GM18909 (cell line): ENCODE results near the gene RPS8.
A peak's percentile ranks its signal among the peaks of the same experiment; 100 is the strongest.
"Not testable (repeated sequence)": the region's sequence is repeated elsewhere in the genome, so short reads cannot be mapped to it uniquely, and the experiment has no call there.

Source experiments
- ATAC-seq: cut with Tn5 transposase; IDR thresholded peaks from one replicate; pipeline ENCODE4 v1.9.1; 2021; ENCODE audit warnings: mild to moderate bottlenecking; ENCODE audit not compliant: unreplicated experiment, poor library complexity

Gene RPS8

GRCh38 chr1:44801491-44802305 is 26.4 kb downstream of the RPS8 start:
- ATAC-seq = no peak

DNA sequence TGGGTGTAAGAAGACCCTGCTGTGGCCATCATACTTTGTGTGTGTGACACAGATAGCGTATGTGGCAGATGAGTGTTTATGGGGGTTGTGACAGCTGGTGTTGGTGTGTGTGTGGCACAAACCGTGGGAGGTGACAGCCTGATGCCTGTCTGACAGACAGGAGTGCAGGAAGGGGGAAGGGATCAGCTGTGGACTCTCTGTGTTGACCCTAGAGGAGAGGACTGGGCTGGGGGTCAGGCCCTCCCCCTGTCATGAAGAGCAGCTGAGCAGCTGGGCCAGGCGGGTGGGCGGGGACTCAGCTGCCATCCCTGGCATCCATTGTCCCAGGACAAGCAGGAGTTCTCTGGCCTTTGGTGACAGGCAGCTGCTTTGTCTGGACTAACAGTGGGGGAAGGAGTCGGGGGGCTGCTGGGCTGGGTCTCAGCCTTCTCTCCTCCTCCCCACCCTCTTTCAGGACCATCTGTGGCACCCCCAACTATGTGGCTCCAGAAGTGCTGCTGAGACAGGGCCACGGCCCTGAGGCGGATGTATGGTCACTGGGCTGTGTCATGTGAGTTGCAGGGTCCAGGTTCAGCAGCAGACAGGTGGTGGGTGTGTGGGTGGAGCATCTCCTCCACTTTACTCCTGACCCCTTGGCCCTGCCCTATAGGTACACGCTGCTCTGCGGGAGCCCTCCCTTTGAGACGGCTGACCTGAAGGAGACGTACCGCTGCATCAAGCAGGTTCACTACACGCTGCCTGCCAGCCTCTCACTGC is 27.1 kb downstream of the RPS8 start:
- no peak for ATAC-seq

DNA sequence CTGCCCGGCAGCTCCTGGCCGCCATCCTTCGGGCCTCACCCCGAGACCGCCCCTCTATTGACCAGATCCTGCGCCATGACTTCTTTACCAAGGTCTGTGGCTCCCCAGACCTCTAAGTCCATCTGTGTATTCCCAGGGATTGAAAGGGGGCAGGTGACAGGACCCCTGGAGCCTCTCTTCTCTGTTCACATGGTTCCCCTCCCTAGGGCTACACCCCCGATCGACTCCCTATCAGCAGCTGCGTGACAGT is 27.6 kb downstream of the RPS8 start:
- no peak for ATAC-seq

DNA sequence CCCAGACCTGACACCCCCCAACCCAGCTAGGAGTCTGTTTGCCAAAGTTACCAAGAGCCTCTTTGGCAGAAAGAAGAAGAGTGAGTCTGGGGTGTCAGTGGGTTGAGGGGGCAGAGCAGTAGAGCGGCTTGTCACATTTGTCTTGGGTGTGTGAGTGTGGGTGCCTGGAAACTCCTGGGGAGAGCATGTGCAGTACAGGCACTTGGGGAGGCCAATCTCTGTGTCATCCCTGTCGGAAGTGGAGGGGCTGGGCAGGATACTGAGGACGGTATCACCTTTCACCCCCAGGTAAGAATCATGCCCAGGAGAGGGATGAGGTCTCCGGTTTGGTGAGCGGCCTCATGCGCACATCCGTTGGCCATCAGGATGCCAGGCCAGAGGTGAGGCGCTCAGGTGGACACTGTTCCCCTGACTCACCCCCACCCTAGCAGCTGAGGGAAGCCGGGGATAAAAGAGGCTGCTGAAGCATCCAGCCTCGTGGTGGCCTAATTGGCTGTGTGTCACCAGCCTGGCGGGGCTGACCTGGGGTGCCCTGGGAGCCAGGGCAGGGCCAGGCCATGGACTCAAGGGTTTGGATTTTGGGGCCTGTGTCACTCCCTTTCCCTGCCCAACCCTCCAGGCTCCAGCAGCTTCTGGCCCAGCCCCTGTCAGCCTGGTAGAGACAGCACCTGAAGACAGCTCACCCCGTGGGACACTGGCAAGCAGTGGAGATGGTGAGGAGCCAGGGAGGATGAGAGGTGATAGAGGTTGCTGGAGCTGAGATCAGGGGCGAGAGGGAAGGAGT is 28.2 kb downstream of the RPS8 start:
- no peak for ATAC-seq

DNA sequence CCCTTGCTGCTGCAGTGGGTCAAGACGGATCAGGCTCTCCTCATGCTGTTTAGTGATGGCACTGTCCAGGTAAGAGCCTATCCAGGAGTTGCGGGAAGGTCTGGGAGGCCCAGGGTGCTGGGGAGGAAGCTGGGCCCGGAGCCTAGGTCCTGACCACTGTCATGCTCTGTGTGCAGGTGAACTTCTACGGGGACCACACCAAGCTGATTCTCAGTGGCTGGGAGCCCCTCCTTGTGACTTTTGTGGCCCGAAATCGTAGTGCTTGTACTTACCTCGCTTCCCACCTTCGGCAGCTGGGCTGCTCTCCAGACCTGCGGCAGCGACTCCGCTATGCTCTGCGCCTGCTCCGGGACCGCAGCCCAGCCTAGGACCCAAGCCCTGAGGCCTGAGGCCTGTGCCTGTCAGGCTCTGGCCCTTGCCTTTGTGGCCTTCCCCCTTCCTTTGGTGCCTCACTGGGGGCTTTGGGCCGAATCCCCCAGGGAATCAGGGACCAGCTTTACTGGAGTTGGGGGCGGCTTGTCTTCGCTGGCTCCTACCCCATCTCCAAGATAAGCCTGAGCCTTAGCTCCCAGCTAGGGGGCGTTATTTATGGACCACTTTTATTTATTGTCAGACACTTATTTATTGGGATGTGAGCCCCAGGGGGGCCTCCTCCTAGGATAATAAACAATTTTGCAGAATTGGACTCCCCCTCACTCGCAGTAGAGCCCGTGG is 30.1 kb downstream of the RPS8 start:
- no peak for ATAC-seq

GRCh38 chr1:44806025-44806703 is 30.8 kb downstream of the RPS8 start:
- ATAC-seq = no peak

DNA sequence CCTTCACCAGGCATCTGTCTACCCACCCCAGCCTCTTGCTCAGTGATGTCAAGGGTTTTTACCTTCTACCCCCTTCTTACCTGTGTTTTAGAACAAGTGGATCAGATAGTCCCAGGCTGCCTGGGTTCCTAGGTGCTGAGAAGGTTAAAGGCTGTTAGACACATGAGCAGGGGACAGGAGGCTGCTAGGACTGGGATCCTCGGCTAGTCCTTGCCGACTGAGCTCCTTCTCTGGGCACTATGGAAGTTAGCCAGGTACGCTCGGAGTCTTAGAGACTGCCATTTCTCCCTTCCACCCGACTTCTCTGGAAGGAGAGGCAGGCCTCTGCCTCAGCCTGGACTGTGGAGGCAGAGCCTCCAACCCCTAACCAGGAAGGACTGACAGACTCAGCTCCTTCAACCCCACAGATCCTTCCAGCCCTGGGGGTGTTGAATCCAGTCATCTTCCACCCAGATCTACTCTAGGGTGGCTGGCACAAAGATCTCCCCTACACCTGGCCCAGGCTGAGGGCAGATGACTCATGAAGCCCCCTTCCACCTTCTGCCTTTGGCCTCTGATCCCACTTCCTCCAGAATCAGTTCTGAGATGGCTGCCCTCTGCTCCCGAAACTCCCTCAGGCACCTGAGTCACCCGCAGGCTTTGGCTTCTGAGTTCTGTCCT is 31.5 kb downstream of the RPS8 start, which contains the start of gene DYNLT4:
TSS of gene DYNLT4 (minus strand) at position 648 of the 660 bp plus-strand sequence. CDS start 683 bp downstream, outside the sequence.
- no peak for ATAC-seq

DNA sequence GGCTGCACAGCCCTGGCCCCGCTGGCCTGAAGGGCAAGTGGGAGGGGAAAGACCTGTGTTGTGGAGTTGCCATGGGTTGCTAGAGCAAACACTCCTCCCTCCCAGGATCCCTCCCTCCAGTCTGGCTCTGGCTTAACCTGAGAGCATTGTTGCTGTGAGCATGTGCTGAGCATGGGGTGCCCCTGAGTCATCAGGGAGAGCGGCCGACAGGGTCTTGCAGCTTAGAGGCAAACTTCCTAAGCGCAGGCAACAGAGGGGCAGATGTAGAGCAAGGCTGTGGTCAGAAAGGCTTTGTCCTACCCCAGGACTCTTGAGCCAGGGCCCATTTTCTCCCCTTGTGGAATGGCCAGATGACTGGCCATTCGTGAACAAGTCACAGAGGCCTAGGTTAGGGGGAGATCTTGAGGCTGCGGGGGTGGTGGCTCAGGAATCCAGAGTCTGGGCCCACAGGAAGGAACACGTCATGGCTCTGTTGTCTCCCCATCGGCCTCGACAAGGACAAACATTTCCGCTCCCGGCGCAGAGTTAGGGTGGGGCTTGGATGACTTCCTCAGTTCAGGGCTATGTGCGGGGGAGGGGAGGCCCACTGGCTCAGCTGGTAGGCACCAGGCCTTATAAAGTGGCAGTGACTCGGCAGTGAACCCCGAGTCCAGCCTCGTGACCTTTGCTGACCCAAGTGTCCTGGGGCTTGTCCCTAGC is 32.2 kb downstream of the RPS8 start:
- peak; percentile 40 for ATAC-seq

- peak; percentile 34 for ATAC-seq
Measured at GRCh38 chr1:44808063-44808937, 33.0 kb downstream of the RPS8 start, which contains the start of gene BTBD19. Gene BTBD19, plus strand, starts transcription at chr1:44808523. Its CDS starts 298 bp downstream, at chr1:44808821.

DNA sequence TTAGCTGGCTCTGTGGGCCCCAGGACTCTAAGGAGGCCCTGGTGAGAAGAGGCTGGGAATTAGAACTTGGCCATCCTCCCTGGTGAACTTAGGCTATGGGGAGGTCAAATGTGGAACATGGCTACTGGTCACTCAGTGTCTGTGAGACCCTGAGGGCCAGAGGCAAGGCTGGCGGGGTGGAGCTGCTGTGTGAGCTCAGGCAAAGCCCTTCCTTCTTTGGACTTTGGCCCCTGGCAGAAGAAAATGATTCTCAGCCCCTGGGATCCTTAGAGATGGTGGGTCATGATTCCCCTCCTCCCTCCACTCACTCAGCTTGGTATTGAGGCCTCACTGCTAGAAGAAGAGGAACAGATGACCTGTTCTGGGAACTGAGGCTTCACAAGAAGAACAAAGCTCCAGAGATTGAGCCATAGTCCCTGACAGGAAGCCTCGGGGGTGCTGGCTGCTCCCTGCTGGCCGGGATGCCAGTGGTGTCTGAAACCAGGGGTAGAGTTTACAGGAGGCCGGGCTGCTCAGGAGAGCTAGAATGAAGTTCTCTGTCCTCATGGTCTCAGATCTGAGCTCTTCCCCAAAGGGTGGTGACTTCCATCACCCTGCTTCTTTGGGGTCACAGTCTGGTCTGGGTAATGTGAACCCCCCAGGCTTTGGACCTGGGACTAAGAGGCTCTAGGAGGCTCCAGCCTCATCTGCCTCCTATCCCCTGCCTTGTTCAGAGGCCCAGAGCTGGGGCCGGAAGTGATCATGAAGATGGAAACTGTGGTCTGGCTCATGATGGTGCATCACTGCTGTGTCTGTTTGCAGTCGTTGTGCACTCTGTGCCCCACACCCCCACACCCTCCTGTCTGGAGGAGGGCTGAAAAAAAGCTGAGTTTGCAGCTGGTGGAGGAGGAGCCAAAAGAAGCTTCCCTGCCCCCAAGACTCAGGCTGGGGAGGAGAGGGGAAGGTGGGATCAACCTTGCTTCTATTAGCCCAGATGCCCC is 33.9 kb downstream of the RPS8 start:
- peak; percentile 50 for ATAC-seq

DNA sequence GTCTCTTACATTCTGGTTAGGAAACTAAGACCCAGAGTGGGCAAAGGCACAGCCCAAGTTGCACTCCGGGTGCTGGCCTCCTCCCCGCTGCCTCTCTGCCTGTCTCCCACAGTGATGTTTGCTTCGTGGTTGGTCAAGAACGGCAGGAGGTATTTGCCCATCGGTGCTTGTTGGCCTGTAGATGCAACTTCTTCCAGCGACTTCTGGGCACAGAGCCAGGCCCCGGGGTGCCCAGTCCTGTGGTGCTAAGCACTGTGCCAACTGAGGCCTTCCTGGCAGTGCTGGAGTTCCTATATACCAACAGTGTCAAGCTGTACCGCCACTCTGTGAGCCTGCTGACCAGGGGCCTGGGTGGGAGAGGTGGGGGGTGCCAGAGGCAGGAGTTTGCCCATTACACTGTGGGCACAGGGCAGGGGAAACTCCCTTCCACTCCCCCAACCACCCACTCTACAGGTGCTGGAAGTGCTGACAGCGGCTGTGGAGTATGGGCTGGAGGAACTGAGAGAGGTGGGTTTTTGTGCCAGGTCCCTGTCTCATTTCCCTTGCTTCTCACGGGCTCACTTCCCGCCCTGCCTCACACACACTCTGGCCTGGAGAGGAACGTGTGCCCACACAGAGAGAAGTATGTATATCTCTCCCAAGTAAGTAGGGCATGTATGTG is 34.9 kb downstream of the RPS8 start:
- ATAC-seq = no peak

DNA sequence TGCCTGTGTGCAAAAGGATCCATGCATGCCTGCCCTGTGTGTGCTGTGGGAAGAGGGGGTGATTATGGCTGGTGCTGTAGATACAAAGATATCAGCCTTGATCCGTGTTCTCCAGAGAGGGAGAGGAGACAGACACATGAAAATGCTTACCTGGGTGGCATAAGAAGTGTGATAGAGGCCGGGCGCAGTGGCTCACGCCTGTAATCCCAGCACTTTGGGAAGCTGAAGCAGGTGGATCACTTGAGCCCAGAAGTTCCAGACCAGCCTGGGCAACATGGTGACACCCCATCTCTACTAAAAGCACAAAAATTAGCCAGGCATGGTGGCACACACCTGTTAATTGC is 35.4 kb downstream of the RPS8 start:
- not testable (repeated sequence) for ATAC-seq

DNA sequence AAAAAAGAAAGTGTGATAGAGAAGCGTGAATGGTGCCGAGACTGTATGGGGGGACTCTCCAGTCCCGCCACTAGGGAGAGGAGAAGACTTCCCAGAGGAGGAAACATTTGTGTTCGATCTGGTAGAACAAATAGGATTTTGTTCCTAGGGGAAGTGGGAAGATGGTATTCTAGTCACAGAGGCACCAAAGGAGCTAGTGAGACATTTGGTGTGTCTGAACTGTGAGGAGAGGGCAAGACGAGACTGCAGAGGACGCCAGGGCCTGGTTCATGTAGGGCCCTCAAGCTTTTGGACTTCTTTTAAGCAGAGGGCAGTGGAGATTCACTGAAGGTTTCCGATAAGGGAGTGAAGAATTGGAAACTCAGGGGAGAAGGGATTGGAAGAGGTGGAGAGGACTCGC is 35.9 kb downstream of the RPS8 start:
- no peak for ATAC-seq

DNA sequence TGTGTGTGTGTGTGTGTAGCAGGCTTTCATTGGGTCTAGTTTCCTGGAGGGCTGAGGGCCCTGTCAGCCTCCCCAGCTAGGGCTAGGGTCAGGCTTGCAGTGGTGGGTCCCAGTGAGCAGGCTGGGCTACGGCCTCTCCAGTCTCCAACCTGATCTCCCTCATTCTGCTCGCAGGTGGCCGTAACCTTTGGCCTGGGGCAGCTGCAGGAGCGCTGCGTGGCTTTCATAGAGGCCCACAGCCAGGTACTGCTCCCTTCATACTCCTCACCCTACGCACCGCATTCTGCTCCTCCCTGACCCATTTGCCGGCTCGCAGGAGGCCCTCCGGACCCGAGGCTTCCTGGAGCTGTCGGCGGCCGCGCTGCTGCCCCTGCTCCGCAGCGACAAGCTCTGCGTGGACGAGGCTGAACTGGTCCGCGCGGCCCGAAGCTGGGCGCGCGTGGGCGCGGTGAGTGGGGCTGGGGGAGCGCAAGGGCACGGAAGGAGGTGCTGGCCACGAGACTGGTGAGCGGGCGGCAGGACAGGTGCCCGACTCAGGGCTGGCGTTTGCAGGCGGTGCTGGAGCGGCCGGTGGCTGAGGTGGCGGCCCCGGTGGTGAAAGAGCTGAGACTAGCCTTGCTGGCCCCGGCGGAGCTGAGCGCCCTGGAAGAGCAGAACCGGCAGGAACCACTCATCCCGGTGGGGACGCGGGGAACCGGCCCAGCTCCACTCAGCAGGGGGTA is 37.6 kb downstream of the RPS8 start:
- no peak for ATAC-seq

DNA sequence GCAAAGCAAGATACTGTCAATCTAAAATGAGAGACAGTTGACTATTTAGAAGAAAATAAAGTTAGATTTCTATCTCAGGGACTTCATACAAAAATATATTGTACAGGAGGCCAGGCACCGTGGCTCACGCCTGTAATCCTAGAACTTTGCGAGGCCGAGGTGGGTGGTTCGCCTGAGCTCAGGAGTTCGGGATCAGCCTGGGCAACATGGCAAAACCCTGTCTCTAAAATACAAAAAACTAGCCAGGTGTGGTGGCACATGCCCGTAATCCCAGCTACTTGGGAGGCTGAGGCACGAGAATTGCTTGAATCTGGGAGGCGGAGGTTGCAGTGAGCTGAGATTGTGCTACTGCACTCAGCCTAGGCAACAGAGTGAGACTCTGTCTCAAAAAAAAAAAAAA is 40.6 kb downstream of the RPS8 start:
- not testable (repeated sequence) for ATAC-seq

GRCh38 chr1:44817307-44817706 is 42.0 kb downstream of the RPS8 start:
- no peak for ATAC-seq
